GM21381 (cell line): ENCODE data around the gene ATP2C2.
"Not testable (repeated sequence)": the region's sequence is repeated elsewhere in the genome, so short reads cannot be mapped to it uniquely, and the experiment has no call there.

Source experiments
- ATAC-seq: cut with Tn5 transposase; IDR thresholded peaks from one replicate; pipeline ENCODE4 v1.9.1; 2021; ENCODE audit warnings: mild to moderate bottlenecking, moderate library complexity; ENCODE audit not compliant: unreplicated experiment

The ATP2C2 gene

DNA sequence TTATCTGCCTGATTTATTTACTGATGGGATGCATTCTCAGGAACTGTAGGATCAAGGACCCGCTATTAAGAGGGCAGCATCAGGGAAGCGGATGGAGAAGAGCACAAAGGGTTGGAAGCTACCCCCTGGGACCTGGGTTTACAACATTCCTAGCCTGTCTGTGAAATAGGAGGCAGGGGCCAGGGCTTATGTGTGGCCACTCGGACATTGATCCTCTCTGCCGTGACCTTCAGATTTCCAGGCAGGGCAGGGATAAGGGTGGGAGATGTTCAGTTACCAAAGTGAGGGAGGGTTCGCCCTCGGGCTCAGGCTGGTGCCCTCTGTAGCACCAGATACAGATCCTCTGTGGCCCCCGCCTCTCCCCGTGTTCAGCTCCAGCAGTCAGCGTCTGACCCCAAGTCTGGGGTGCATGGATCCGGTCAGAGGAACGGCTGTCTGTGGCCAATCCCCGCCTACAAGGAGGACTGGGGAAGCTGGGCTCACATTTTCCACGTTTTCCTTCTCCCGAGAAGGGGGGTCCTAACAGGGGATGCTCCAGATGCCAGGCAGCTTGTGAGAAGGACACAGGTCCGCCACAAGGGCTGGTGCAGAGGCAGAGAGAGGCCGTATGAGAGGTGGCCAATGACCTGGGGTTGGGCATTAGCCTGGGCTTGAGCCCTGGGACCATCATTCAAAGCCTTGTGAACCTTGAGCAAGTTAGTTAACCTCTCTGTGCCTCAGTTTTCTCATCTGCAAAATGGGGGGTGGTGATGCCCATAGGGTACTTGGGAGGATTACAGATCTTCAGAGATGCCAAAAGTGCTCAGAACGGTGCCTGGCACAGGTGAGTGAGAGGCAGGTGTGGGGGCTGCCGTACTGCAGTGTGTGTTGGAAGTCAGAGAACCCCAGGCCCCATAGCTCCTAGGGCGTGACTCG lies 48.3 kb downstream of the ATP2C2 start:
- ATAC-seq = no peak

DNA sequence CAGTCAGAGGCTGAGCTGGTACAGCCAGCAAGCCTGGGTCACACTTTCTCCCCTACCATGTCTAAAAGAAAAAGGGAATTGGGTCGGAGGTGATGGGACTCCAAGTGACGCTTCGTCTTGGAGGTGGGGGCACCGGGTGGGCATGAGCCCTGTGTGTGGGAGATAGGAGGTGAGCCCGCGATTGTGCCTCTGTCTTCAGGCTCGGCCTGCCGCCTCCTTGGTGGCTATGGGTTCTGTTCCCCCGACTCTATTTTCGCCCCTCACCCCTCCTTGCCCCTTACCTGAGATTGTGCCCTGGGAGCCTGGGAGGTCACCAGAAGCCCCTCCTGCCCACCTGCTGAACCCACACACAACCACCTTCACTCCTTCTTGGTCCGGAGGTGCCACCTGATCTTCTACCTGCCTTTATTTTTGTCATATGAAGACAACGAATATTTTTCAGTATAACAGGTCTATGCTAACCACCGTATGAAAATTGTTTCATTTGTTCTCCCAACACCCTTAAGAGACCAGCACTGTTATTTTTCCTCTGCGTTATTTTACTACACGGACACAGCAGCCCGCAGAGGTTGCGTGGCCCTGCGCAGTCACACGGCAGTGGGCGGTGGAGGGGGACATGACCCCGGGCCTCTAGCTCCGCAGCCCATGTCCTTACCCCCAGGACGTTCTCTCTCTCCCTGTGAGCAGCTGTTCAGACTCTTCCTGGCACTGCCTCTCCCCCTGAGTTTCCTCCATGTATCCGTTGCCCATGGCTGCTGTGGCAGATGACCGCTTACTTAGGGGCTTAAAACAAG lies 49.9 kb downstream of the ATP2C2 start:
- no peak for ATAC-seq

DNA sequence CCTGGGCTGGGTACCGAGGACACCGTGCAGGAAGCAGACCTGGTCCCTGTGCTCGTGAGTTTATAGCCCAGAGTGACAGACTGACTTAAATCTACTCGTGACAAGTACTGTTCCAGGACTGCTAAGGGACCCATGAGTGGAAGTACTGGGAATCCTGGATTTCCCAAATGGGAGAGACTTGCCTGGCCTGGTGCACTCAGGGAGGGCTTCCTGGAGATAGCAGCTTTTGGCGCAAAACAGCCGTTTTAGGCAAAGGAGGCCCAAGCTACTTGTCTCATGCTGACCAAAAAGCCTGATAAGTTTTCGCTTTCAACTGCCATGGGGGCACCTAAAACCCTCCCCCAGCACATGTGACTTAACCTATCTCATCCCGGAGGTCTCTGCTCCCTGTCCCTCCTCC lies 51.4 kb downstream of the ATP2C2 start:
- ATAC-seq = no peak

DNA sequence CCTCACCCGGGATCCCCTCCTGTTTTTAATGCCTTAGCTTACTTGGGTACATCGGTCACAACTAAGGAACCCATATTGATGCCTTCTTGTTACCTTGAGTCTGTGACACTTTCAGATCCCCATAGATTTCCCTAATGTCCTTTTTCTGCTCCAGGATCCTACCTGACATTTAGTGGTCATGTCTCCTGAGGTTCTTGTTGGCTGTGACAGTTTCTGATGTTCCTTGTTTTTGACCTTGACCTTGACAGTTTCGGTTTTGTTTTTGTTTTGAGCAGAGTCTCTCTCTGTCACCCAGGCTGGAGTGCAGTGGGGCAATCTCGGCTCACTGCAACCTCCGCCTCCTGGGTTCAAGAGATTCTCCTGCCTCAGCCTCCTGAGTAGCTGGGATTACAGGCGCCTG lies 52.2 kb downstream of the ATP2C2 start:
- not testable (repeated sequence) for ATAC-seq

DNA sequence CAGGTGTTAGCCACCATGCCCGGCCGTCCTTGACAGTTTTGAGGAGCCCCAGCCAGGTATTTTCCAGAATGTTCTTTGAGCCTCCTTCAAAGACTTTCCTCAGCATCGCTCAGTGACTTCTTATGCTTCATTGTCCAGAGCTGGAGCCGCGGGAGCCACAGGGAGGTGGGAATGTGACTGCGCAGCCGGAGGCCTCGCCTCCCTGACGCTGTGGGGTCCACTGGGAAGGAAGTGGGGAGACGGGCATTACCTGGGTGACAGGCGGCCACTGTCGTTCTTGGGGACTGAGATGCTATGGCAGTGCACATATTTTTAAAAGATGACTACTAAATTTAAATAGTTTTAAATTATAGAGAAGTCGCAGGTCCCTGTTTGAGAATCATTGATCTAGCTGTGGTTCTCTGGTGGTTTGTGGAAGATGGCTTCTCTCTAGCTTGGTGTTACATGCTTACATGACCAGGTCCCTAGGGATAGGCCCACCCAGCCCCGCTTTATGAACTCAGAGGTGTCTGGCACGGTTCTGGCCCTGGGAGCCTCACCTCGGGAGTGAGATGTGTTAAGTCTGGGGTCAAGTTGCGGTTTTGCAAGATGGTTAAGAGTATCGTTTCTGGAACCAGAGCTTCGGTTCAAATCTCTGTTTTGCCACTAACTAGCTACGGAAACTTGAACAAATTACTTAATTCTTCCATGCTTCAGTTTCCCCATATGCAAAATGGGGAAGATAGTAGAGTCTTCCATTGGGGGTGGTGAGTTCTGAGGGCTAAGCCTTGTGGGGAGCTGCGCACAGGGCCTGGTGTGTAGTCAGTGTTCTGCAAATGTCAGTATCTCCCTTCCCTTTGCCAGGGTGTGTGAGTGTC lies 53.0 kb downstream of the ATP2C2 start:
- no peak for ATAC-seq

DNA sequence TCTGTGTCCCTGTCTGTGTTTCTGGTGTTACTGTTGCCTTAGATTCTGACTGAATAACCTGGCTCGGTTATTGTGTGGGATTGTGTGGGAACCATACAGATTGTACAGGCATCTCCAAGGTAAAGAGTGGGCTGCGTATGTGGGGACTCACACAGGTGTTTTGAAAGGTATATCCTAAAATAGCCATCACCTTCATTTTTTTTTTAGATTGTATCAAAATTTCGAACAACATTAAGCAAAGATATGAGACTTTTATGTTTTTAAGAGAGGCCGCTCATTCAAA lies 53.5 kb downstream of the ATP2C2 start:
- ATAC-seq = no peak

DNA sequence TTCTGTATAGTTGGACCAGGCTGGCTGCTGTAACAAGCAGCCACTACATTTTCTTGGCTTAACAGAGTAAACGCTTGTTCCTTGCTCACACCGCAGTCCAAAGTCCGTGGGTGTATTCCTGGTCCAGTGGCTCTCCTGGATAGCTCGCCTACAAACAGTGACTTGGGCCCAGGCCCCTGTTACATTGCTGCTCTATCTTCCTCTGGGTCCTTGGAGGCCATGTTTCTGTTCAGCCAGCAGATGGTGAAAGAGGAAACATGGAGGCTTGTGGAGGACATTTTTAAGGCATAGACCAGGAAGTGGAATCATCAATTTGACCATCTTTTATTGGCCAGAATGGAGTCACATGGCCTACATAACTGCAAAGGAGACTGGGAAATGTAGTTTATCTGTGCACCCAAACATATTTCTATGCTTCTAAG lies 55.1 kb downstream of the ATP2C2 start:
- no peak for ATAC-seq

DNA sequence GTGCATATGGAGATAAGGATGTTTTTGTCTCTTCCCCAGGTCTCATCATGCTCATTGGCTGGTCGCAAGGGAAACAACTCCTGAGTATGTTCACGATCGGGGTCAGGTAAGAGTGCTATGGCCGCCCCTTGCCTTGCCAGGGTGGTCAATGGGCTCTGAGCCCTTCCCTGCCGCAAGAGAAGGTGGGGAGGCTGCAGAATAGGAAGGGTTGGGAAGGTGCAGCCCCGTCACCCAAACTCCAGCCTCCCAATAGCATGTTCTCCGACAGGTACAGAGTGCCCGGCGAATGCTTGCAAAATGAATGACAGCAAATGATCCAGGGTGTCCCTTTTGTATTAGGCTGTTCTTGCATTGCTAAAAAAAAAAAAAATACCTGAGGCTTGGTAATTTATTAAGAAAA lies 57.4 kb downstream of the ATP2C2 start:
- no peak for ATAC-seq

DNA sequence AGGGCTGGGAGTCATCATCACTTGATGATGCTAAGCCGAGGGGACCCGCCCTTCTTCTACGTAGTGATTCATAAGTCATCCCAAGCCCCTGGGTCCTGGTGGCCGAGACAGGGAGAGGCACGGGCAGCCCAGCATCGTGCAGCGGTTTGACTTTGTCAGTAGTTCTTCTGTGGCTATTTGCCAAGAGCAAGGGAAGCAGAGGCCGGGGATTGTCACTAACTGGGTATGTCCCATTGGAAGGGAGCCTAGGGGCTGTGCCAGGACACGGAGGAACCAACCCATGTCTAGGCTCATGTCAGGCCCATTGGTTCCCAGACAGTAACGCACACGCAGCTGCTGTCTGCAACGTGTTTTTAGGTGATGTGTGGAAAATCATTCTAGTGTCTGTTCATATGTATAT lies 58.5 kb downstream of the ATP2C2 start:
- no peak for ATAC-seq

DNA sequence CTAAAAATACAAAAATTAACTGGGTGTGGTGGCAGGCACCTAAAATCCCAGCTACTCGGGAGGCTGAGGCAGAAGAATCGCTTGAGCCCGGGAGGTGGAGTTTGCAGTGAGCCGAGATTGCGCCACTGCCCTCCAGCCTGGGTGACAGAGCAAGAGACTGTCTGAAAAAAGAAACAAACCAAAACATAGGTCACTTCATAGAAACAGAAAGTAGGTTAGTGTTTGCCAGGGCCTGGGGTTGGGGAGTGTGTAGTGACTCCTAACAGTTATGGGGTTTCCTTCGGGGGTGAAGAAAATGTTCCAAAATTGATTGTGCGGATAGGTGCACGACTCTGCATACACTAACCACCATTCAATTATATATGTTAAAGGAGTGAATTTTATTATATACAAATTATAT lies 59.2 kb downstream of the ATP2C2 start:
- no peak for ATAC-seq

DNA sequence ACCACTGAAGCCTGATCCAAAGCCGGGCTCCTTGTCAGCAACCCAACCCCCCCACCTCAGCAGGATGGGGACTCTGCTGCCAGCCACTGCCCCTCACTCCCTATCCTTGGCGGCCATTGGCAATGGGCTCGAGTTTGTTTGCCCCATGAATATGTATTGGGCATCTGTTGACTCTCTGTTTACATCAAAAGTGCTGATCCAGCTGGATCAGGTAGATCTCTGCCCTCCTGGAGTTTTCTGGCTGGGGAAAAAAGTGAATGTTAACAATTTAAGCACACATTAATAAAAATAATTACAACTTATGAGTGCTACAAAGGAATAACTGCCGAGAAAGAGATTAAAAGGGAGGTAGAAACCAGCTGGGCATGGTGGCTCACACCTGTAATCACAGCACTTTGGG lies 62.5 kb downstream of the ATP2C2 start:
- no peak for ATAC-seq

DNA sequence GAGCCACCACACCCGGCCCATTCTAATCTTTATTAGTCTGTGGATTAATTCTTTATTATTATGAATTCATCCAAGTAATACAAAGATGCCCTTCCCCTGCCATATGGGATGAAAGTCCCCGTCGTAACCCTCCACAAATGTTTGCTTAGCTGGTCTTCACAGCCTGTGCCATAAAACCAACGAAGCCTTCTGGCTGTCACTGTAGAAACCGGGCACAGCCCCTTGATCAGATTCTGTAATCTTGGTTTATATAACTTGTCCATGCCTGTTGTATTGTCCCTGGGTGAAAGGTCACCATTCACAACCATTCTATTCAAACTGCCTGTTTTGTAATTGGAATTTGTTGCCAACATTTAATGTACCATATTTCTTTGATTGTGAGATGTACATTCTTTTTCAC lies 66.5 kb downstream of the ATP2C2 start:
- ATAC-seq = no peak

DNA sequence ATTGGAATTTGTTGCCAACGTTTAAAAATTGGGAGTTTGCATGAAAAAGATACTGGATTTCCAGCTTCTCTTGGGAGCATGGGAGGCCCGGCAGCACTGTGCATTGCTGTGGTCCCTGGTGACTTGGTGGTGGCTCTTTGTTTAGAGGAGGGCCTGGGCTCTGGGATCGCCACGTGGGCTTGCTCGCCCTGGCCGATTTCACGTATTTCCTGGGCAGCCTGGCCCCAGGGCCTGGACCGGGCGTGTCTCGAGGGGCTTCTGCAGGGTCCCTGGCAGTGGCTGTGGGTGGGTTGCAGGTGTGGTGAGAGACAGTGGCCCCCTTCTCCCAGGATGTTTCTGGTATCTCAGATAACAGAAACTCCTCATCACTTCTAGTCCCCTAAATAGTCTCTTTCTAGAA lies 67.9 kb downstream of the ATP2C2 start:
- ATAC-seq = no peak

DNA sequence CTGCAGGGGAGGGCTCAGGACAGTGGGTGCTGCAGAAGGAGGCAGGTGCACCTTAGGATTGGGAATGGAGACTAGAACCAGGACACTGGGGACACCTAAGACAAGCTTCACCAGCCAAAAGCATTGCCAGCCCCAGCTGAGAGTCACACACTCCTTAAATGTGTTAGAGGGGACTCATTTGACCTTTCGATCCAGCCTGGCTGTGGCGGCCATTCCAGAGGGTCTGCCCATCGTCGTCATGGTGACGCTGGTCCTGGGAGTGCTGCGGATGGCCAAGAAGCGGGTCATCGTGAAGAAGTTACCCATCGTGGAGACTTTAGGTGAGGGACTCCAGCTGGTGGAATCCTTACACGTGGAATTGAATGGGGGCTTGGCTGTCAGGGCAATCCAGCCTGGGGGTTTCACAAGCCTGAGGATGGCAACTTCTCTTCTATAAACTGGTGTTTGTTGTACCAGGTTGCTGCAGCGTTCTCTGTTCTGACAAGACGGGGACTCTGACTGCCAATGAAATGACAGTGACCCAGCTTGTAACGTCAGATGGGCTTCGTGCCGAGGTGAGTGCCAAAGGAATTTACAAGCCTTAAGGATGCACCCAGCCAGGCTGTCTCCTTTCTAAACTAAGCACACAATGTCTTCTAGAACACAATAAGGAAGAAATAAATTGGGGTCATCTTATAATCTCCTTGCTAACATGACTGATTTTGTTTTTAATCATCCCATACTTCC lies 70.8 kb downstream of the ATP2C2 start:
- no peak for ATAC-seq

DNA sequence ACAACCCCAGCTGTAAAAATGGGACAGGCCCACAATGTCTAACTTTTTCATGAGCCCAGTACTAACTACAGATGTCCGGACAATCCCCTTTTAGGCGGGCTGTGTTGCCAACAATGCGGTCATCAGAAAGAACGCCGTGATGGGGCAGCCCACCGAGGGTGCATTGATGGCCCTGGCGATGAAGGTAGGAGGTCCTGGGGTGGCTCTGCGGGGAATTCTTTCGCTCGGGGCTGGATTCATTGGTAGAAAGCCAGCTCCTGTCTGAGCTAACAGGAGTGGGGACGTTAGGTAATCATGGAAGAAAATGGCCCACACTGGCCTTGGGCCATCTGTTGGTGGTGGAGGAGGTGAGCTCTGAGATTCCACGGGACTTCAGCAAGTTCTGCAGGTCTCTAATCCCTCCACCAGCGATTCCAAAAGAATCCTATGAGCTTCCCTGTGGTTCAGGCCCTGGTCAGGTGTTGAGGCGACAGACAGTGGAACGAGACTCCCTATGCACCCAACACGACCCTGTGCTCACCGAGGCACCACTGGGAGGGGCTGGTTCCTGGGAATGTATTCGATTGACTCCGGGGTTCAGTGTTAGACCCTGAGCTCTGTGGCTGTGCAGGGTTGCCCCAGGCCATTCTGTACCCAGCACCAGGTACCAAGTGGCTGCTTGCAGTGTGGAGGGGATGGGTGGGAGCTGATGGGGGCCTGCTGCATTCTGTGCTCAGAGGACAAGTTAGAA lies 74.2 kb downstream of the ATP2C2 start:
- ATAC-seq = no peak

DNA sequence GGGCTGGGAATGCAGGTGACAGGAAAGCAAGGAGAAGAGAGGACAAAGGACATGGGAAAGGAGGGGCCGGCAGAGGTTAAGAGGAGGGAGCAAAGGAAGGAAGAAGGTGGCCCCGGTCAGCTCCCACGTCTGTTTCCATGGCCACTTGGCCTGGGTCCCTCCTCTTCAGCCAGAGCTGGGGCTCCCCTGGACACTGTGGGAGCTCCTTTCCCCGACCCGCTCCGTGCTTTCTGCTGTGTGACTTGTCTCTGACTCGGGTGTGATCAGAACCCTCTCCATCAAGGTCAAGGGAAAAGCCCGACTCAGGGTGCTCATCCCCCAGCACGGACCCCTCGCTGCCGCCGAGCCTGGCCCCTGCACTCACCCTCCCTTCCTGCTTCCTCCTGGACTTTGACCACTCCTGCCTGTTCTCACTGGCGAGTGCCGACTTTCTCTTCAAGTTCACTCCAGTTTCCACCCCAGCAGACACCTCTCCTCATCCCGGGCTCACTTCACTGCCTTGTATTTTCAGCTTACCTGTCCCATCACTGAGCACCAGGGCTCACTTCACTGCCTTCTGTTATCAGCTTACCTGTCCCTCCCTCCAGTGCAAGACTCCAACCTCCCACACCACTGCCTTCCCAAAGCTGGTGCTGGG lies 74.9 kb downstream of the ATP2C2 start:
- ATAC-seq = no peak

DNA sequence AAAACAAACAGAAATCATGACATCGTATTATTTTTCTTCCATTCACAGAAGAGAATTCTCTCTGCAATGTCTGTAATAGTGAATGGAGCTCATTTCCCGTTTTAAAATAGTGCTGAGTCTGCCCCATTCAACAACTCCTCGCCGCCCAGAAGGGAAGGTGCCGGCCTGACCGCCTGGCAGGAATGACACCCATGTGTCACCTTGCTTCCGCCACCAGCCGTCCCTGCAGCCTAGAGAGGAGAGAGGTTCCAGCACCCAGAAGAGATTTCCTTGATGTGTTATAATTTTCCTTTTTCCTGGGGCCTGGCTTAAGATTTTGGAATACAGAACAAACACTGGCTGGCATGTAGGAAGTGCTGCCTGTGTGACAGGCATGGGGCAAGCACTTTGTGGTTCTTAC lies 76.1 kb downstream of the ATP2C2 start:
- no peak for ATAC-seq

DNA sequence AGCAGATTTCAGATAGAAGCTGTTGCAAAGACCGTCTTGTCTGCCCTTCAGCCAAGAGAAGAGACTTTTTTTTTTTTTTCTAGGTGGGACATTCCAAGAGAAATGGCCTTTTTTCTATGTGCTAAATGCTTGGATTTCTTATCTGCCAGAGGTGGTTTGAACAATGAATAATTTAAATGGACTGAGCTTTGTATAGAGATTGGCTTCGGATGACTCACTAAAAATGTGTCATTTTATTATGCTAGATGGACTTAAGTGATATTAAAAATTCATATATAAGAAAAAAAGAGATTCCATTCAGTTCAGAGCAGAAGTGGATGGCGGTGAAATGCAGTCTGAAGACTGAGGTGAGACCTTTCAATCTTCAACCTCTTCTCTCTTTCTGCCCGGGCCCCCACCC lies 77.7 kb downstream of the ATP2C2 start:
- no peak for ATAC-seq

DNA sequence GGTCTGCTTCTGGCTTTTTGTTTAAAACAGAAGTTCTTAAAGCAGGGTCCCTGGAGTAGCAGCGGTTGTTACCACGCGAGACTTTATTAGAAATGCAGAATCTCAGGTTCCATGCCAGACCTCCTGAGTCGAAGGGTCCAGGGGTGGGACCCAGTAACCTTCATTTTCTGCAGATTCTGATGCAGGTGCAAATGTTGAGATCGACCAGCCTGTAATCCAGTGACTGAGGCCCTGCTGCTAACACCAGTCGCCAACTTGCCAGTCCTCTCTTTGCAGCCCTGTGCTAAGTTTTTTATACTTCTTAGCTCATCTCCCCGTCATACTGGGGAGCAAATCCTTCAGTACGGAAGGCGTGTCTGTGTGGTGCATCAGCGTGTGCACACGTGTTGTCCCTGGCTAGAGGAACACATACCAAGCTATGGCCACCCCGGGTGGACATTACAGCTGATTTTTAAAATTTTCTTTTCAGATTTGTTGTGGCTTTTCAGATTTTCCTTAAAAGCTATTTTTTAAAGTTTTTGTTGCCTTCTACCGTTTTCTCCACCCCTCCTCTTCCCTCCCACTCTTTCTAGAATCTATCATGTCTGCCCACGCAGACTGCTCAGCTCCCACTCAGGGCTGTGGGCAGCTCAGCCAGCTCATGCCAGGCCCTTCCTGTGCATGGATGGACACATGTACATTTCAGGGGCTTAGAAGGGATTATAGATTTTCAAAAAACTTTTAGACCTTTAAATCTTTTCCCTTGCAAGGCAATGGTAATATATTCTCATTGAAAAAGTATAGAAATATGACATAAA lies 78.5 kb downstream of the ATP2C2 start:
- ATAC-seq = no peak
